Measurements from ENCODE around the gene COL25A1.
"Not testable (repeated sequence)": the region's sequence is repeated elsewhere in the genome, so short reads cannot be mapped to it uniquely, and the experiment has no call there.

The COL25A1 gene

DNA sequence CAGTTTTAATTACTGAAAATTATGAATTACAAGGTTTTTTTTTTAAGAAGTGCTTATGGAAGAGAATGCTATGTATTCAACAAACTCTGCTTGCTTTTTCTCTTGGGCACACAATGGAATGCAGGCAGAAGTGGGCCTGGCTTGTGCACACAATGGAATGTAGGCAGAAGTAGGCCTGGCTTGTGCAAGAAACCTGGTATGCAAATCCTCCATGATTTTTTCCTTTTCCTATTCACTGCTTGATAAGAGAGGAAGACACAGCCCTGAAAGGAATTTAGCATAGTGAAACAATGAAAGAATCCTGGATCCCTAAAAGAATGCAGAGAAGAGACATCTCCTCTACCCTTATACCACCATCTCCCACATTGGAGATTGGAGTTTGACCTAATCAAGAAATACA, 138.4 kb downstream of the COL25A1 start:
- DNase-seq, result no peak

DNA sequence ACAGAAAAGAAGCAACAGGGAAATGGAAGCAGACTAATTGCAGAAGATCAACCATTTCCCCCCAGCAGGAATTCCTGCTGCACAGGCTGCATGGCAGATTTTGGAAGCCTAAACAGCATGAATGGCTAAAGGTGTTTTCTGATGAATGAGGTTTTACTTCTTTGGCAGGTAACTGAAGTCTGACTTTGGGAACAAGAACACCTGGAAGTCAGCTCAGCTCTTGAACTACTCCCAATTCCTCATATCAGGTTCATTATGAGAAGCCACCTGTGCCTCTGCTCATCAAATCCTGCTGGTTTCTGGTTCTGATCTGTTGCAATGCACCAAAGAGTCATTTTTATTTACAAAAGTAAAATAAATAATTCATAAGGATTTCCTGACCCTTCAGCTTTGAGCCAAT, 139.0 kb downstream of the COL25A1 start:
- no peak for DNase-seq

DNA sequence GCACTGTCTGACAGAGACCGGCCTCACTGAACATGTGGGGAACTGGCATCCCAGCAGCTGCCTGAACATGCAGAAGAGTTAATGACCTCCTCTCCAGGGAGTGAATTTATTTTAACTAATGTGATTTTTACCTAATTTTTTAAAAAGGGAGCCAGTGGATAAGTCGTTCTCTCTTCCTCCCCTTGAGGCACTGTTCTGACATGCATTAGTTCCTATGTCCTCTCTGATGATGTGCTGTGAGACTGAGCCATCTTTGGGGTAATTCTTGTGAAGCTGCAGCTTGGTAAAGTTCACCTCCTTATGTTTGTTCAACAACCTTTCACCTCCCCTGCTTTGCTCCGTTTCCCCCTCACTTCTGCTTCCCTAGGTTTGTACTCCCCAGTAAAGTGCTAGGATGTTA, 139.7 kb downstream of the COL25A1 start:
- no peak for DNase-seq

DNA sequence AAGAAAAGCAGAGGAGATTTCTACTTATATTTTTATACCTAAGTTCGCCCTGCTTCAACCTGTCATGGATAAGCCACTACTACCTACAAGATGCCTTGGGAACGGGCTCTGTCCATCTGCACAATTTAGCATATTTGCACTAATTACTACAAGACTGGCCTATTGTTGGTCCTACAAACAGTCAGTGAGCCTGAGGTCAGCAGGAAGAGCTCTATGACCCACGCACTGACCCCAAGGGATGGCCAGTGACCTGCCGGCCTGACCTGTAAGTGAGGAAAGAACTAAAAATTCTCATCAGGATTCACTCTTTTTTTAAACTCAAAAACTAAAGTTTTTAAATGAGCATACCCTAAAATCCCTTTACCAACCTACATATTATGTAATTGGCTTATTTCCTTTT, 142.0 kb downstream of the COL25A1 start:
- no peak for DNase-seq

DNA sequence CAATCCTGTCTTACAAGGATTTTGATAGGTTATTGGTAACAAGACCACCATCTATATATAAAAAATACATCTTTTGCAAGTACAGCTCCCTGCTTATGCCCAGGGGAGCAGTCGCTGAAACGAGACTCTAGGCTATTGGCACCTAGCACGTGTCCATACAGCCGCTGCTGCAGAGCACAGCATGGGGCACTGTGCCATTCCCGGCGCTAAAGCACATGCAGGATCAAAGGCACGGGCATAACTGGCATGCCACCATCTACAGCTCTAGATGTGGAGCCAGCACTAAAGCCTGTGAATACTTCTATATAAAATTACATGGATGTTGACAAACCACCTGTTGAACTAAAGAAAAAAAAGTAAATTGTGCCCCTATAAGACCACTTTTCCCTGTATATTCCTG, 144.8 kb downstream of the COL25A1 start:
- DNase-seq, result no peak

DNA sequence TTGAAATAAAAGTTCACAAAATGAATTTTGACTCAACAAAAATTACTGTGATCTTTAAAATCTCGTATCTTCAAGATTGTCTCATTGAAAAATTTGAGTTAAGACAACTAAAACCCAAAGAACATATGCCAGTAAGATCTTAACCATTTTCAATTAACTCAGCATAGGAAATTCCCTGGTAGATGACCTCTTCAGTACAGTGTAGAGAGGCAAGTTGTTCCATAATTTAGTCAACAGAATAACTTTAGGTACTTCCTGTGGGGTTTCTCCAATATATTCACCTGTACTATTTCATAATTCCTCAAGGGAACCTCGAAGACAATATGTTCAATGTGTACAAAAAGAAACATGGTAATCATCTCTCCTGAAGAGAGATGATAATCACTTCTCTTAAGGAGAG, 145.3 kb downstream of the COL25A1 start:
- DNase-seq, result no peak

DNA sequence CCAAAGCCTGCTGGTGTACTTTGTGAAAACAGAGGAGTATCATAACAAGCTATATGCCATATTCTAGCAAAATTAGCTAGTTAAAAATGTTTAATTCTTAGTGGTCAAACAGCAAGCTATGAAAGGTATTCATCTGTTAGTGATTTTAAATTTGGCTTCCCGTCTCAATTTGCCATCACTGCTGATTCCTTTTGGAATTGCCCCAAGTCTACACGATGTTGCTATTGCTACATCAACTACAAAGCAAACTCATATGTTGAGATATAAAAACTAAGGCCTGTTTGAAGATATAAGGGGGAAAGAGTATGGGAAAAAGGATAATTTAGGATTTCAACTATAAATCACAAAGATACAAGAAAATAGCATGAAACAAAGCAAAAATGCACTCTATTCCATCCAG, 146.1 kb downstream of the COL25A1 start:
- DNase-seq, result no peak

DNA sequence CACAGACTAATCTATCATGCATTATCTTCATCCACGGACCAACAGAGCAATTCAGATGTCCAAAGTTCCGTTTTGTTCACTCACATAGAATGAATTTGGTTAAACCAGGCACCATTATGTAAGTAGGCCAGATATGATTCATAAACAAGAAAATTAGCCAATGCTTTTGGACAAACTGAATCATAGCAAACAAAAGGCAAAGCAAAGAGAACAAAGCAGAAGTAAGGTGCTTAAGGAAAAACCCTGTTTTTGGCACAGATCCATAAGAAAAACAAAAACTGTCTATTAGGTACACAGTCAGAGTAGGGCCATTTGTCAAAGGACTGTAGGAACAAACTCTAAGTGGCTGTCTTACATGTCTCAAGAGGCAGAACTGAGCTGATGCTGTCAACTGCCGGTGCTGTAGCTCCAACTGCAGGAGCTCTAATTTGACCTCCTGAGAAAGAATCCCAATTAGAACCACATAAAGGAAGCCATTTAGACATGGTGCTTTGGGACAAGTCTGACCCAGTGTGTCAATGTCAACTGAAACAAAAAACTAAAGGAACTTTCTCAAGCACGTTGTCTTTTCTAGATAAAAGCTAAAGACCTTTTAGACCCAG, 146.7 kb downstream of the COL25A1 start:
- no peak for DNase-seq

DNA sequence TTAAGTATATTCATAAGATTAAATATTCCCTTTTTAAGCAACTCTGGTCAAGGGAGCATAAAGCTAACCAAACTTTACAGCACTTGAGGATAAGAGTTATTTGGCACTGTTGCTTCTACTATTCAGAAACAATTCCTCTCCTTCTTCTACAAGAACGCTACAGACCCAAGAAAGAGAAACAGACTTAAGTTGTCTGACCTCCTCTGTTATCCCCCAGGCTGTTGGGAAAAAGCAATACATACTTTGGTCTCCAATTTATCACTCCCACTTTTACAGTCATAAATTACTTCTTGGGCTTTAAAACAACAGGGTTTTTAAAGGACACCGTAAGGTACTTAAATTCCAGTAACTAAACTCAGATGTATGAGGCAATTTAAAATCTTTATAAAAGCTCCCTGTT, 147.4 kb downstream of the COL25A1 start:
- DNase-seq, result no peak

DNA sequence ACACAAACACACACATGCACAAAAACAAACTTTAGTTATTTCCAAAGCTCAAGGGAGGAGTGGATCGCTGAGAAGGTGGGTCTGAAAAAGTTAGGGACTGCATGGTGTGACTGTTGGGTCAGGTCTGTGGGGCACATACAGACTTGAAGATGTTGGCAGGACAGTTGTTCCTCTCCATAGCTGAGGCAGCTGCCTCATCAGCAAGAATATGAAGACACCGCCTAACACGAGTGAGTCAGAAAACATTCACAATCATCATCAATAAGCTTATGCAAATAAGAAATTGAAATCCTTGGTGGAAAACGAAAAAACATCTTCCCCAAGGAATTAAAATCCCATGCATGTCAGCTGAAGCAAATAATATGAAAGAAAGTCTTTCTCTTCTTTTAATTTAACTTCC, 148.0 kb downstream of the COL25A1 start:
- no peak for DNase-seq

DNA sequence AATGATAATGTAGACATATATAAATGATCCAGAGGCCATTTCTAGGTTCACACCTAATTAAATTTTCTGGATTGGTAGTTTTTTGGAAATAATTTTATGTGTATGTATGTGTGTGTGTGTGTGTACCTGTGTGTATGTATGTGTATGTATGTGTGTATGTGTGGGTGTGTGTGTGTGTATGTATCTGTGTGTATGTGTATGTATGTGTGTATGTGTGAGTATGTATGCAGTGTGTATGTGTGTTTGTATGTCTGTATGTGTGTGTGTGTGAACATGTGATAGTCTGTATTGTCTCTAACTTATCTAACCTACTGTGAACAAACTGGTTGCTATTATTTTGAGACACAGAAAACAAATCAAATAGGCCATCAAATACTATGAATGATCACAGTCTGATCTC, 152.6 kb downstream of the COL25A1 start:
- DNase-seq, result no peak

DNA sequence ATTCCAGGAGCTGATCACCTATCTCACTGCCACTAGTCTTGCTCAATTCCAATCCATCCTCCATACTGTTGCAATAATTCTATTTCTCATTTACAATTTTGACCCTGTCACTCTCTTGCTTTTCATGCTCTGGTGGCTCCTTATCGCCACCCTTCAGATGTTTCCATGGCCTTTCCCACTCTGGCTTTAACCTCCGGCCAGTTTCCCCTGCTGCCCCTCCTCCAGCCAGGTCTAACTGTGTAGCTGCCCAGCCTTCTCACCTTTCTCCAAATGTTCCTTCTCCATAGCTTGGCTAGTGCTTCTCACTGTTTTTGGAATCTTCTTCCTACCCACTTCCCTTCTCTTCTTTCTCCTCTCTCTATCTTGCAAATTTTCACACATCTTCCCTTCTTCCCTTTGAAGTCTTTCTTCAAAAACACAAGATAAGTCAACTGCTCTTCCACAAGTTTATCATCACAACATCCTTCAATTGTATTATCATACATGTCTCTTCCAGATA, 153.8 kb downstream of the COL25A1 start:
- DNase-seq, result no peak

DNA sequence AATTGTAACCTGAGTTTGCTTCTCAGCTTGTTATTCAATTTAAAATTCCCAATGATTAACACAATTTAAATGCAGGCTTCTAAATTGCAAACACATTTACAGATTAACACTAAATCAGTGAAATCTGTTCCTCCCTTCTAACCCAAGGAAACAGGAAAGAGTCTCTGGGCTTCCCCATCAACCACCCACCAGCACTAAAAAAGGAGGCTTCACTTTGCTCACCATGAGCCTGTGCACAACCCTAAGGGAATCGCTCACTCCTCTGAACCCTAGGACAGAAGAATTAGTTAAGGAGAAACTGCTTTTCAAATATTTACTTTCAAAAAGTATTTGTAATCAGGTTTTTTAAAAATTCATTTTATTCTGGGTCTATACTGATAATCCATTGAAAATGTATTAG, 155.3 kb downstream of the COL25A1 start:
- DNase-seq, result no peak

DNA sequence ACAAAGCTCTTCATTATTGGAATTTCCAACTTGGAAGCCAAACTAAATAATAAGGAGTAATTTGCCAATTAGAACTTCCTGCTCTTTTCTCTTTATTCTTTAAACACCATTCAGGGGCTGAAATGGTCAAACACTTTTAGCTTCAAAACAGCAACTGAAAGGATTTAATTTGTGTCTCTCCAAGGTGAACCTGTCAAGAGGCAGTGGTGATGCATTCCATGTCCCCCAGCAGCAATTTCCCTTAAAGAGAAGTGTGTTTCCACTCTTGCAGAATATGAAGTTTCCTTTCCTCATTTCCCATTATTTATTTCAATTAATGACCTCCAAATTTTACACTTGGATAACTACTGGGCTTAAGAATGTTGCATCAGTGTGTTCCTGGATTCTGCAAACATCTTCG, 156.0 kb downstream of the COL25A1 start:
- DNase-seq, result no peak

DNA sequence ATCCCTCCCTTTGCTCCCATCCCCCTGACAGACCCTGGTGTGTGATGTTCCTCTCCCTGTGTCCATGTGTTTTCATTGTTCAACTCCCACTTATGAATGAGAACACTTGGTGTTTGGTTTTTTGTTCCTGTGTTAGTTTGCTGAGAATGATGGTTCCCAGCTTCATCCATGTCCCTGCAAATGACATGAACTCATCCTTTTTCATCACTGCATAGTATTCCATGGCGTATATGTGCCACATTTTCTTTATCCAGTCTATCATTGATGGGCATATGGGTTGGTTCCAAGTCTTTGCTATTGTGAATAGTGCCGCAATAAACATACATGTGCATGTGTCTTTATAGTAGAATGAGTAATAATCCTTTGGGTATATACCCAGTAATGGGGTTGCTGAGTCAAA, 164.3 kb downstream of the COL25A1 start:
- not testable (repeated sequence) for DNase-seq

DNA sequence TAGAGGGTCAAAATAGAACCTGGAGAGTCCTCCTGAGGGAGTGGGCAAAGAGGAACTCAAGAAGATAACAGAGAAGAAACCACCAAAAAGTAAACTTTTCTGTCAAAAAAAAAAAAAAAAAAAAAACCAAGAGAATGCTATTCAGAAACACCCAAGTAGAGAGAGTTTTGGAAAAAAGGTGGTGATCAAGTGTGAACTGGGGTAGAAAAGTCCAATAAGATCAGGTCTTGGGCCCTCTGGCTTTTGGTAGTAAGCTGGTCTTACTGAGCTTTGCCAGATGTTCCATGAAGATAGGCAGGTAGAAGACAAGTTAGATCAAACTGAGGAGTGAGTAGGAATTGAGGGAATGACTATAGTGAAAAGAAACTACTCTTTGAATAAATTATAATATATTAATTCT, 167.5 kb downstream of the COL25A1 start:
- DNase-seq, result no peak

DNA sequence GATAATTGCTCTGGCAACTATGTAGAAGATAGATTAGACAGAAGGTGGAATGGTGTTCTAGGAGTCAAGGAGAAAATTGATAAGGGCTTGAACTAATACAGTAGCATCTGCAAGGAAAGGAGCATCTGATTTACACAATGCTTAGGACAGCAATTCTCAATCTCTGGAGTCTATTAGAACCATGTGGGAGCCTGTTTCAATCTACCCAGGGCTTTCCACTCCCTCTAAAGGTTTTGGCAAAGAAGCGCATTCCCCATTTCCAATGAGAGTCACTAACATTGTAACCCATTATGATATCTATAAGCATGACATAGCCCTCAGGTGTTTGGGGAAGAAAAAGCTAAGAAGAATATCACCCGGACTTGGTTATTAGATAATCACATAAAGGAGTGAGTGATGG, 168.2 kb downstream of the COL25A1 start:
- no peak for DNase-seq

DNA sequence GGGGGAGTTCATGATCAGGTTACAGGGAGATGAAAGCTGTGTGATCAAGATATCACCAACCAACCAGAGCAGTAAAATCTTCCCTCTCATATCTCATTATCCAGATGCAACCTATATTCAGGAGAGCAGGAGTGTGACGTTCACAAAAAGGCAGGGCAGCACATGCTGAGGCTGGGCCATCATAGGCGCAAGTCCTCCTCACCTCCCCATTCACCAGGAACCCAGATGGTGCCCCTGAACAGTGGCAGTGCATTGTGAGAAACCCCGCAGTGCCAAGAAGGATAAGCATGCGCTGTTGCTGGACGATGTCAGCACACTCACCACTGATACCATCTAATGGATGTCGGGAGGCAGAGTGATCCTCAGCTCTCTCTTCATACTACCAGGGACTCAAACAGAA, 170.9 kb downstream of the COL25A1 start:
- DNase-seq, result no peak

DNA sequence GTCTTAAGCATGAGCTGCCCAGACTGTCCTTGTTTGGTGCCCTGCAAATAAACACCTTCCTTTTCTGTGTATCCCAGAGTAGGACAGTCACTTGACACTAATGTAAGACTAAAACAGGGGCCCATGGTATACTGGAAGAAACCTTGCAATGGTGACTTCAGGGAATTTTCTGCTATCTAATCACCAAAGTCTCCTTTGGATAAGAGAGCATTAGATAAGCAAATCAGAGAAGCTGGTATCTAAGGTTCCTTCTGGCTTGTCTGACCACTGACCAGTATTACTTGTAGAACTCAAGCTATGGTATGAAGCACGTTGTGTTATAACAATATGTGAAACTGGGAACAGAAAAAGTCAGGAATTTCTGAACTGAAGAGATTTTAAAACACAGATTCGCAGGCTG, 173.9 kb downstream of the COL25A1 start:
- no peak for DNase-seq

DNA sequence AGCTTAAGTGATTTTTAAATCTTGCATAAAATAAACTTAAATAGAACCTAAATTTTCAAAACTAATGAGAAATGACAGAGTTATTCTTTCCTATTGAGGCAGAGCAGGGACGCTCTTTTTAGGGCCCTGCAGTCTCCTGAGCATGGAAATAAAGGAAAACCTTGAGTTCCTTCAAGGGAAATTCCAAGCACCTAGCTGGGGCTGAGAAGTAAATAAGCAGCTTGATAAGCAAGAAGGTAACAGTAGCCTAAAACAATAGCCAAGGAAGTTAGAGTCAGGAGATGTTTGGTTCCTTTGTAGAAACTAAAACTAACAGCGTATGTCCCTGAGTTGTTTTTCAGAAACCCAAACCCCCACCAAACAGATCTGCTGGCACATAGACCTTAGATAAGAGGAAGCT, 174.6 kb downstream of the COL25A1 start:
- no peak for DNase-seq

DNA sequence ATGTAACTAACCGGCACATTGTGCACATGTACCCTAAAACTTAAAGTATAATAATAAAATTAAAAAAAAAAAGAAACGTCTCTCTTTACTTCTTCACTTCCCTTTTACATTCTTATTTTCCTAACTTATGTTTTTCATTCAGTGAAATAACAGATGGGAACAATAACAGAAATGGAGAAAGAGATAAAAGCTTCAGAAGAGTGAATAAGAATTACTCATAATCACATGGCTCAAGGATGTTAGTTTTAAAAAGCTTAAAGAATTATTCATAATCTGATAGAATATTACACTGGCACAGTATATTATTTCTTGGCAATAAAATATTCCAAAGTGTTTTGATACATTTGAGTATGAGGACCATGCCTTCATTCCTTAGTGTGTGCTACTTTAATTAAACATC, 175.6 kb downstream of the COL25A1 start:
- no peak for DNase-seq

DNA sequence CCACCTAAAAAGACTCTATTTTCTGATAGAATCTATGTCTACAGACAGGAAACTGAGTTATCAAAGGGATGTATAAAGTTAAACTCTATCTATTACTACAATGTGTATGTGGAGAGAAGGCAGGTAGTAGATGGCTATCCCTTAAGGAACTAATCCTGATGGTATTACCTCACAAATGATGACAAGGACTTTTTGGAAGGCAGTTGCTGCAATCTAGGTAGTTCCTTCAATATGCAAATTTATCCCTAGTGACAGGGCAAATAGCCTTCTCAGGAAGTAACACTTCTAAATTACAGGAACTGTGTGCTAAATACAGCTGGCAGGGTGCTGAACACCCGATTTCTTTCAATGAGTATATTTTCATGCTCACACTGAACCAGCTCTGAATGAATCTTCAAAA, 177.4 kb downstream of the COL25A1 start:
- no peak for DNase-seq

DNA sequence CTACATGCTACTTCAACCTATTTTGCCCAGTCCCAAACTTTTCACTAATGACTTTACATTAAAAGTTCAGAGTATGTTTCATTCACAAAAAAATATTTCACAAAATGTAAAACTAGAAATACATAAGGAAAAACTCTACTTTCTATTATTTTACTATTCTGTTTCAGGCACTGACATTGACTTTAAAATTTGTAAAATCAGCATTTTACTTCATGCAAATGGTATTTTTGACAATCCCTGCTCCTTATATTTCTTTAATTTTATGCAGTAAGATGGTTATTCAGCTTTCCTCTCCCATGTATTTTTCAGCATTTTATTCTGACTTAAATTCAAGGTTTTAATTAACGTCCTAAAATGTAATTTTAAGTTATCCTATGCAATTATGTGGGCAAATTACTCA, 178.5 kb downstream of the COL25A1 start:
- DNase-seq, result no peak

DNA sequence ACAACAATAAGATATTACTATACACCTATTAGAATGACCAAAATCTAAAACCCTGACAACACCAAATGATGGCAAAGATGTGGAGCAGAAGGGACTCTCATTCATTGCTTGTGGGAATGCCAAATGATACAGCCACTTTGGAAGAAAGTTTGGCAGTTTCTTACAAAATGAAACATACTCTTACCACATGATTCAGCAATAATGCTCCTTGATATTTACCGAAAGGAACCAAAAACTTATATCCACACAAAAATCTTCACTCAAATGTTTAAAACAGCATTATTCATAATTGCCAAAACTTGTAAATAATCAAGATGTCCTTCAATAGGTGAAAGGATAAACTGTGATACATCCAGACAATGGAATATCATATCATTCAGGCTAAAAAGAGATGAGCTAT, 180.9 kb downstream of the COL25A1 start:
- DNase-seq, result no peak

DNA sequence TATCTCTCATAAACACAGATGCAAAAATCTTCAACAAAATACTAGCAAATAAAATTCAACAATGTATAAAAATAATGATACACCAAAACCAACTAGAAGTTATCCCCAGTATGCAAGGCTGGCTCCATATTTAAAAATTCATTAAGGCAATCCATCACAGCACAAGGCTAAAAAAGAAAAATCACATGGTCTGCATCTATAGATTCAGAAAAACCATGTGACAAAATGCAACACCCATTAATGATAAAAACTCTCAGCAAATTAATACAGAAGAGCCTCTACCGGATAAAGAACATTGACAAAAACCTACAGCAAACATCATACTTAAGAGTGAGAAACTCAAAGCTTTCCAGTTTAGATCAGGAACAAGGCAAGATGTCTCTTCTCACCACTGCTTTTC, 182.6 kb downstream of the COL25A1 start:
- no peak for DNase-seq

DNA sequence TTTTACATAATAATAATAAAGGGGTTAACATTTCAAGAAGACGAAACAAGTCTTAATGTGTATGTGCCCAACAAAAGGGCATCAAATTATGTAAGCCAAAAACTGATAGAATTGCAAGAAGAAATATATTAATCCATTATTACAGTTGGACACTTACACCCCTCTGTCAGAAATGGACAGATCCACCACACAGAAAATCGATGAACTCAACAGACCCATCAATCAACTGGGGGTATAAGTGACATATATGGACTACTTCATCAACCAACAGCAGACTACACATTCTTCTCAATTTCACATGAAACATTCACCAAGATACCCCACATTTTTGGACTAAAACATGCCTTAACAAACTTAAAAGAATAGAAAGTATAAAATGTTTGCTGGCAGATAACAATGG, 183.8 kb downstream of the COL25A1 start:
- DNase-seq, result no peak

All from NK-92 treated with Interleukin-12 subunit alpha and Interleukin-12 subunit beta, amount 100 ng/mL, for 24 hours (cell line).